ENCODE data around the gene TADA2B.
"Not testable (repeated sequence)": the region's sequence is repeated elsewhere in the genome, so short reads cannot be mapped to it uniquely, and the experiment has no call there.

The TADA2B gene

DNA sequence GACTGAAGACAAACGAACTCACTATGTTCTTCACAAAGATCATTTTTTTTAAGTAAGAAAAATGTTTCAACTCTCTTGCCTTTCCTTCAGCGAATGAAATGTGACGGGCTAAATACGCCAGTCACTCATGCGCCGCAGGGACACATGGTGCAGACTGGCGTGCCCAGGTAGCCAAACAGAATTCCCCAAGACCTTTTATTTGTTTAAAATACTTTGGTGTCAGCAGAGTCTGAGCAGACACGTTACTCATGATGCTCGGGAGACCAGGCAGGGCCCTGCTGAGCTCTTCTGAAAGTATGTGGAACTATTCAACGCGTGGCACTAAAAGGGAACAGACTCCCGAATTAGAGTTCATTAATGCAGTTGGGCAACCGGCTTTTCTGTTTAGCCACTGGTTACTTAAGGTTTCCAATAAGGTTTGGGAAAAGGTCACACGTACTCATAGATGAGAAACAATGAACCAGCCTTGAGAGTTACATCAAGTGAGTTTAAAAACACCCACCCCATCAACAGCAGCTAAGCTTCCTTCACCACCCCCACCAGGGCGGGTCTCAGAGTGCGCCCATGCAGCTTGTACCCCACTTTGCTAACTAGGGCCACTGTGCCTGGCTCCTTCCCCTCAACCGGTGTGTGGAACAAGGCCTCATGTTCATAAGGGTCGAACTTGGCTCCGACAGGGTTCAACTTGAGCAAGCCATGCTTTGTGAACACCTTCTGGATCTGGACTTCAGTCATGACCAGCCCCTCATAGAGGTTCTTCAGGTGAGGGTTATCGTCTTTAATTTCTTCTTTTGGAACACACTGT, 17.4 kb downstream of the TADA2B start:
- no peak for DNase-seq

DNA sequence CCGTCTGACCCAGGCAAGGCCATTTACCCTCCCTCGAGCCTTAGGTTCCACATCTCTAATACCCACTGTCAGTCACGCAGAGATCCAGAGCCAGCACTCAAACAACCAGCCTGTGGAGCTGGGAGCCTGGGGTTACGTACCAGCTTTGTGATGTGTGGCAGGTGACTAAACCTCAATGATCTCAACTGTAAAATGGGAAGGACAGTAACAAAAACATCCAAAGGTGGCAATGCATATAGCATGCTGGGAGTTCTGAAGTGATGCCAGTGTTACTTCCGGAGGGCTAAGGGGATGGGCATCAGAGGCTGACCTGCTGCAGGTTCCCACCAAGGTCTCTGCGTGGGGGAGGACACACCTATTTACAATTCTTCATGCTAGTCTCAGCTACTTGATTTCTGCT, 18.6 kb downstream of the TADA2B start:
- no peak for DNase-seq

DNA sequence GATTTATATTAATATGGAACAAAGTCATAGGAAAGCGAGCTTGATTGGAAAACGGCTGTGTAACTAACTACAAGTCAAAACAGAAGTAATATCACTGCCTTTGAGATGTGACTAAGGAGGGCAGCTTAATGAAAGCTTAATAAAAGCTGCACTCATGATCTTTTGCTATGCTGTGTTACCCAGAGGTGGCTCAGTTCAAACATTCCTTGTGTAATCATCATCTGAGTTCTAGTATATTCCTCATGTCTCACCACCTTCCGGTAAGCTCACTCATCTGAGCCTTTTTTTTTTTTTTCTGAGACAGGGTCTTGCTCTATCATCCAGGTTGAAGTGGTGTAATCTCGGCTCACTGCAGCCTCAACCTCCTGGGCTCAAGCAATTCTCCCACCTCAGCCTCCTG, 19.6 kb downstream of the TADA2B start:
- DNase-seq: no peak

DNA sequence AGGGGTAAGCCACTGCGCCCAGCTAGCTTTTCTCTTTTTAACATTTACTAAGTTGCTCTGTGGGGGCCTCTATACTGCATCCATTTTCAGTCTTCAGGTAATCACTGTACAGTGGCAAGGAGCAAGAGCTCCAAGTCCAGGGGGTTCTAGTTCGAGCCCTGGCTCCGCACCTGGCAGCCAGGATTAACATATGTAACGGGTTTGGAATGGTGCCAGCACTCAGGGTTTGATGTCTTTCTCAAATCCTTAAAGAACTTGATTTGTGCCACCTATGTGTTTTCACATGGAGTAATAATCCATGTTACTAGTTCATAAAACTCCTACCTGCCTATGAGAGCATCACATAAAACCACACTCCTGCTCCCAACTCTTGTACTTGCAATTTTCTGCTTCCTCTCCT, 20.2 kb downstream of the TADA2B start:
- no peak for DNase-seq

DNA sequence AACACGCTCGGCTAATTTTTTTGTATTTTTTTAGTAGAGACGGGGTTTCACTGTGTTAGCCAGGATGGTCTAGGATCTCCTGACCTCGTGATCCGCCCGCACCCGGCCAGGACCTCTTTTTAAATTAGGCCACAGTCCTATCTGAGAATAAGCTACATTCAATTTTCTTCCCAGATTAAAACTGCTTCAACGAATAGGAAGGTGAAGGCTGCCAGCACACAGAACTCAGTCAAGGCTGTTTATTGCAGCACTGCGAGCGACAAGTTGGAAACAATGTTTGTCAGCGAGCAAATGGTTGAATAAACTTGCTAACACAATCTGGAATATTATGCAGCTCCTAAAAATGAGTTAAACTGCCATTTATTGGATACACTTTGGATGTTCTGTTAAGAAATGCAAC, 22.8 kb downstream of the TADA2B start:
- DNase-seq: no peak

DNA sequence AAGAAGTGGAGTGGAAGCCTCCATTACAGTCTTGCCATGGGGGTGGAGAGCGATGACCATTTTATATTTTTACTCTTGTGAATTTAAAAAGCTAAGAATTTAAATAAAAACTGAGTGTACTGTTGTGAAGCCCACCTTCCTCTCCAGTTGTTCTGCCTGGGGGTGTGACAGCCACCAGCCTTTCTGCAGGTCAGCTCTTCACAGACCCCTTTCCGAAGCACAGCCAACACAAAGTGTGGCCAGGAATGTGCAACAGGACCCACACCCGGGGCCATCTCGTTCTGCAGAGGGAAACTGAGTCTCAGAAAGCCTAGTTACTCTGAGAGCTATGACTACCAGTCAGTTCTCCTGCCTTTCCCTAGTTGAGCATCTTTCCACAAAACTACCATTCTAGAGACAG, 23.3 kb downstream of the TADA2B start:
- no peak for DNase-seq

DNA sequence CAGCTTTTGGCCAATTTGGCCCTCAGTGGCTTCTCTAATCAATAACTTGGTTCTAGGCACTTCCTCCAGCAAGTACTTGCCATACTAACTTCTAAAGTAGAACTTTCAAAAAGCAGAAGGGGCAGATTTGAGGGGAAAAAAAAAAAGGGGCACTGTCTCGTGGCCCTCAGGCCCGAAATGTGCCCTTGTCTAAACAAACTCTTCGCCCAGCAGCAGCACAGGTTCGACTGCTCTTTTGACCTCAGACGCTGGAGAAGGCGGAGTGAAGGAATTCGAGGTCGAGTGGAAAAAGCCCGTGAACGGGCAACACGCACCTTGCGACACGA, 23.9 kb downstream of the TADA2B start:
- DNase-seq: no peak

DNA sequence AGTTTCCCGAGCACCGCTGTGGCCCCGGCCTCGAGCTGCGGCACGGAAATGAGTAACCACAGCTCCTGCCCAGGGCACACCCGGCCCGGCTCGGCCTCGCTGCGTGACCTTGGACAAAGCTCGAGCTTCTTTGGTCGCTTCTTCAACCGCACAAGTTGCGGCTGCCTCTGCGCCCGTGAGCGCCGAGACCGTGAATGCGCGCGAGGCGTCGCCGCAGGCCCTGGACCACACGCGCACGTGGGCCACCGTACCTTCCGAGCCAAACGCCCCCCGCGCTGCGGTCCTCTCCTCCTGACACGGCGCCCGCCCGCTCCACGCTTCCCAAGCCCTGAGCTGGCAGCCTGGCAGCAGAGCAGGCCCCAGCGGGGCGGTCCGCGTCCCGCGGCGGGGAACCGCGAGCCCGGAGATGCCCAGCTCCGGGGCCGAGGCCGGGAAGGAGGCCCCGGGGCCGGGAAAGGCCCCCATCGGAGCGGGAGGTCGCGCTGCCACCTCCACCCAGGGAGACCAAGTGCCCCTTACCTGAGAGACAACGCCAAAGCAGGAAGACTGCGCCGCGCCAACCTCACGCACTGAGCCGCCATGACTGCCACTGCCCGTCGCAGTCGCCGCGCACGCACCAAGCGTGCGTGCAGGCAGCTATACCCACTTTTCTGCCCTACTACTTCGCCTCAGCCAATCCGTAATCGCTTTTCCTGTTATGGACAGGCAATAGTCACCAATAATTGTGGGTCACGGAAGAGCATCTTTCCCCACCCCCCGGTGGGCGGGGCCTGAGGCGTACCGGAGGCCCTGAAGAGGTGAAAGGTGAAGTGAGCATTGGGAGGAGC, 24.5 kb downstream of the TADA2B start, which contains the start of gene GRPEL1:
TSS of gene GRPEL1 (minus strand) at position 613 of the 827 bp plus-strand sequence. CDS start at position 581, 32 bp downstream.
- peak; percentile 95 for DNase-seq

DNA sequence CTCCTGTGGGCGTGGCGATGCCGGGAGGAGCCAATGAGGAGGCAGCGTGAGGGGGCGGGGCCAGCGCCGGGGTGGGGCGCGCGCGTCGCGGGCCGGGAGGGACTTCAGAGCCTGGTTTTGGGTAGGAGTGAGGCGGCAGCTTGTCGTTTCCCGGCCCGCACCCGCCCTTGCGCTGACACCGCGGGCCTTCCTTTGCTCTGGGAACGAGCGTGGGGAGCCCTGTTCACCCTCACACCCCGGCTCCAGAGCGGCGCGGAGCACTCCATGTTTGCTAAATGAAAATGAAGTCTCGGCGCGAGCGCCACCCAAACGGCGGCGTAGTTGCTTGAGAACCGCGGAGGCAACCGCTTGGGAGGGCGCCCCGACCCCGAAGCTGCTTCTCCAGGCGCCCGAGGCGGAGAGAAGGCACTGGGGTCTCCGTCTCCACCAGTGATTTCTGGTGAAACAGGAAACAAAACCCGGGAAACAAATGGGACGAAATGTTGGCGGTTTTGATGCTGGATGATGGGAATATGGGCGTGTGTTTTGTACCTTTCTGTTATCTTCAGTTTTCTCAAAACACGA, 25.2 kb downstream of the TADA2B start:
- DNase-seq: no peak

DNA sequence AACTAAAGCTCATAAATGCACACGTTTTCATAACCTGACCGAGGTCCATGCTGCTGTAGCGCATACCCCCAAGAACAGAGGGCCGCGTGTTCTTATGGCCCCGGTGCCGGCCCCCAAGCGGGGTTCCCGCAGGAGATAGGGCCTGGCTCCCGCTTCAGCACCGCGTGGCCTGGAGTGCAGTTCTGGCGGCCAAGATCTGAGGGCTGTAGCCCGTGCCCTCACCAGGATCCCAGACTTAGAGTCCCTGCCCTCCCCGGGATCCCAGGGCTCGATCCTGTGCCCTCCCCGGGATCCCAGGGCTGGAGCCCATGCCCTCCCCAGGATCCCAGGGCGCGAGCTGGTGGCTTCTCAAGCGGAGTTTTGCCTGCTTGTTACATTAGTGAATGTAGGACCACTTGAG, 25.7 kb downstream of the TADA2B start:
- DNase-seq: no peak

DNA sequence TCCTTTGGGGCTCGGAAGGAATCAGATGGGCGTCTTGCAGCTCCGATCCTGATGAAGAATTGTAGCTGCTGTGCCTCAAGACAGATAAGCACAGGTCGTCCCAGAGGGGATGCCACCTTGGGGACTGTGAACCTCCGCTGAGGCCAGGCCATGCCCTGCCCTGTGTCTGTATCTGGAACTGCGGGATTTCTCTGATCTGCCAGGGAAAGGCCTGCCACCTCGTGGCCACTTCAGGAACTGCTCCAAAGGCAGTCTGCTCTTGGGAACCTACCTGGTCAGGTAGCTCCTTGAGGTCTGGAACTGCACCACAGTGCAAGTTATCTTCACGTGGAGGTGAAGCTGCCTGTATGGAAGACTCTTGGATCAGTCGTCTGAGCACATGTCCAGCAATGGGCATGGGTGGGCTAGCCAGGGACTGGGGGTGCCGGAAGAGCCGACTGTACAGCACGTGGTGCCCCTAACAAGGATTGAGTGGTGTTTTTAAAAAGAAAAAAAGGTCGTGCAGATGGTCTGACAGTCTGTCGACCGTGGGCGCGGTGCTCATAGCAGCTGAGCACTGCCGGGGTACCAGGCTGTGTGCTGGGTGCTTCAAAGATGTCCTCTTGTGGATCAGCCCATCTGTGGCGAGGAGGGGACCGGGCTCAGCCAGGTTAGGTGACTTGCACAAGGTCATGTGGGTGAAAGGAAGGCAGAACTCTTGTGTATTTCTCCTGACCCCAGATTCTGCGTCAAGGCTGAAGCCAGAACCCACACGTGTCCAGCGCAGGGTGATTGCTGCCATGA, 27.7 kb downstream of the TADA2B start:
- DNase-seq: no peak

DNA sequence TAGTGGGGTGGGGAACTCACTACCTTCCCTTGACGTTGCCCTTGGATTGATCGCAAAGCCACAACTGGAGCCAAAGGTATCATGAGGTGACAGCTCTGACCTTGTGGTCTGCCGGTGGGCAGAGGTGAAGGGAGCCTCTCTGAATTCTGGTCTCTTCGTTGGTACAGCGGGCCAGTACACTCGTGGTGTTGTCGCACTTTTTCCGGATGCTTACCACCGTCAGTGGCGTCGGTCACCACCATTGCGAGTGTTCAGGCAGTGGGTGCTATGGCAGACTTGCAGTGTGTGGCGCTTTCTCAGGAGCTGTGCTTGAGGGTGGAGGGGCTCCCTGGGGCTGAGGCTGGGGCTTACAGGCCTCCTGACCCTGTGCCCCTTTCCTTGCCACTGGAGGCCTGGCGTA, 29.9 kb downstream of the TADA2B start:
- no peak for DNase-seq

DNA sequence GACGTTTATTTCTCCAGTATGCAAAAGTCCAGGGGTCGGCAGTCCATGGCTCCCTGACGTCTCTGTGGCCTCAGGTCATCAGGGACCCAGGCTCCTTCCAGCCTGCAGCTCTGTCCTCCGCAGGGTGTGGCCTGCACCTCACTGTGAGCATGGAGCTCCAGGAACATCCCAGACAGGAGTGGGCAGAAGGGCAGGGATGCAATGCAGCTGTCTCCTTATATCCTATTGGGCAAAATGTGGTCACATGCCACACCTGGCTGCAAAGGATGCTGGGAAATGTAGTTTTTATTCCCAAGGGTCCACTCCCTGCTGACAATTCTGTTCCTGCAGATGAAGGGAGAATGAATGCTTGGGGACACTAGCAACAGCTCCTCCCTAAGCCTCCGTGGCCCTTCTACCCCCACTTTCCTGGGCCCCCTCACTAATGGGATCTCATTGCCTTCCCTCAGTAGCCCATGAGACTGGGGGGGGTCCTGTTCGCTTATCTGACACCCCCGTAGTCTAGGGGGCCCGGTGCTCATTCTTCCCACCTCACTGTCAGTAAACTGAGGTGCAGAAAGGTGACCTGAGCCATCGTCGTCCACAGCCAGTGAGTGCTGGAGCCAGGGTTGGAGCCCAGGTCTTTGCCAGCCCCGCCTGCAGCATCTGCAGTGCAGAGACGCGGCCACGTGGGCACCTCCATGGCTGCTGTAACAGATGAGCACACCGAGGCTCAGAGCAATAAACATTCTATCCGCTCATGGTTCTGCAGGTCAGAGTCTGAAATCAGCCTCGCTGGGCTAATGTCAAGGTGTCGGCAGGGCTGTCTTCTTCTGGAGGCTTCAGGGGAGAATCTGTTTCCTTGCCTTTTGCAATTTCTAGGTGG, 30.6 kb downstream of the TADA2B start:
- no peak for DNase-seq

DNA sequence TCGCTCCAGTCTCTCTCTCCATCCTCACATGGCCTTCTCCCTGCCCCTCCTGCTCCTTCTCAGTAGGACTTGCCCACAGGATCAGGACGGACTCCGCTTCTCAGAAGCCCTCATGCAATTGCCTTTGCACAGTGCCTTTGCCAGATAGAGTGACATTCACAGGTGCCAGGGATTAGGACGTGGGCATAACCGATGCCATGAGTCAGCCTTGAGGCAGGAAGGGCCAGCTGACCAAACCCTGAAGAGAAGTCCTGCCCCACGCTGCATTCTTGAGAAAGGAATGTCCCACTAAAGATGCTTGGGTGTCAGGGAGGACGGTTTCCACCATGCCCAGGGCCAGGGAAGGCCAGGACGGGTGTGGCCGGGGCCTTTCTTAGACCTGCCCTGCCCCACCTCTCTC, 31.3 kb downstream of the TADA2B start:
- DNase-seq: no peak

DNA sequence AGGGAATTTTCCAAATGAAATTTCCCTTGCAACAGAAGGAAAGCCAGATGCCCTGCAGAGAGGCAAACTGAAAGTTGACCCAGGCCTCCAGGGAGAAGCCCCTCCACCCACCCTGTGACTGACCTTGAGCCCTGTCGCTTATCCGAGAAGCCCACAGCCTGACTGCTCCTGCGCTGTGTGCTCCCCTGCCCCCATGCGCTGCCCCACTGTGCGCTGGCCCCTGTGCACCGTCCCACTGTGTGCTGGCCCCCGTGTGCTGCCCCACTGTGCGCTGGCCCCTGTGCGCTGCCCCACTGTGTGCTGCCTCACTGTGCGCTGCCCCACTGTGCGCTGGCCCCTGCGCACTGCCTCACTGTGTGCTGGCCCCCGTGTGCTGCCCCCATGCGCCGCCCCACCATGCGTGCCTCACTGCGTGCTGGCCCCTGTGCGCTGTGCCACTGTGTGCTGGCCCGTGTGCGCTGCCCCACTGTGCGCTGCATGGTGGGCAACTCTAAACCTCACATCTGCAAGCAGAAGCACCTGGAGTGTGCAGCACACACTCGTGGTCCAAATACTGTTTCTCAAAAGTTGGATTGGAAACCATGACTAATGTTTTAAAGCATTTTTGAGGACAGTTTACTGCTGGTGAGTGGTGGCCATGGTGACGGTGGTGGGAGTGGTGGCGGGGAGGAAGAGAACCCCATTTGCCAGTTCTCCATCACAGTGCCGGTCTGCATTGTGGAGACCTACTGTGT, 33.0 kb downstream of the TADA2B start:
- DNase-seq: no peak

DNA sequence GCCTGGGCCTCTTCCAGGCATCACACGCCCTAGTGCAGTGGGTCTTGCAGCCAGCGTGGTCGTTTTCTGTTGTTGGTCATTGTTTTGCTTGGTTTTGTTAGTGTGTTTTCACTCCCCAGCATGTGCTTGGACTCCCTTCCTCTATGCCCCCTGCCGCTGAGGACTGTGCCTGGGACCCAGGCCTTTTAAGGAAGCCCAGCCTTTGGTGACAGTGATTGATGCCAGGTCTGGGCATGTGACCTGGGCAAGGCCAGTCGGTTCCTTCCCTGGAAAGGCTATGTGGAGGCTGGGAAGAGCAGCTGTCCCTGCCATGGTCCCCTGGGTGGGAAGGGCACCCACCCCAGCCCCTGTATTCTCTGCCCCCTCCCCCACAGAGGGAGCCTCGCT, 33.5 kb downstream of the TADA2B start:
- no peak for DNase-seq

DNA sequence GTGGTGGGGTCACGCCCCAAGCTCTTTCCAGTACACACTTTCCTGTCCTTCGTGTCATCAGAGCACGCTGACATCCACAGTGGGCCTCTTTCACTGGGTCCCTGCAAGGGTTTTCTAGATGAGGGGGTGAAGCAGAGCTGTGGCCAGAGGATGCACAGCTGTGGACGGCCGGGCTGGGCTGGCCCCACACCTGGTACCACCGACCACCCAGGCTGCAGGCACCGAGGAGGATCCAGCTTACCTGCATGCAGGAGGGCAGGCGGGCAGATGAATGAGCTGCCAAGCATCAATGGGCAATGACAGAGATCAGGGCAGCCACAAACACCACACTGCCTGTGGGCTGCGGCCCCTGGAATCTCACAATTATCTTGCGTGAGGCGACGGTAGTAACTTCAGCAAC, 34.2 kb downstream of the TADA2B start:
- no peak for DNase-seq

DNA sequence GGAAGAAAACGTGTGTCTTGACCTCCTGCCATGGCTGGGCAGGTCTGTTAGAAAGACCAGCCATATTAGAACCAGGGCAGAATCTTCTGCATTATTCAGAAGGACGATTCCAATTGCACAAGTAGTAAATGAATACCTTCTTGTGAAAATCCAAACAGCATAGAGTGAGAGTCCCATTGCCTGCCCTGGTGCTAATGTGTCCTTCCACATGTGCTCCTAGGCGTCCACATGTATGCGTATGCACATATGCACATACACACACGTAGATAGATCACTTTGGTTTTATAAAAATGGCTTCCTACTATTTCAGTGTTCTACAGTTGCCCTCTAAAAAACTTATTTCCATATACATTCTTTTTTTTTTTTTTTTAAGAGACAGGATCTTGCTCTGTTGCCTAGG, 34.9 kb downstream of the TADA2B start:
- no peak for DNase-seq

DNA sequence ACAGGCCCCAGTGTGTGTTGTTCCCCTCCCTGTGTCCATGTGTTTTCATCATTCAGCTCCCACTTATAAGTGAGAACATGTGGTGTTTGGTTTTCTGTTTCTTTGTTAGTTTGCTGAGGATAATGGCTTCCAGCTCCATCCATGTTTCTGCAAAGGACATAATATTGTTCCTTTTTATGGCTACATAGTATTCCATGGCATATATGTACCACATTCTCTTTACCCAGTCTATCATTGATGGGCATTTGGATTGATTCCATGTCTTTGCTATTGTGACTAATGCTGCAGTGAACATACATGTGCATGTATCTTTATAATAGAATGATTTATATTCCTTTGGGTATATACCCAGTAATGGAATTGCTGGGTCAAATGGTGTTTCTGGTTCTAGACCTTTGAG, 36.3 kb downstream of the TADA2B start:
- DNase-seq: not testable (repeated sequence)

DNA sequence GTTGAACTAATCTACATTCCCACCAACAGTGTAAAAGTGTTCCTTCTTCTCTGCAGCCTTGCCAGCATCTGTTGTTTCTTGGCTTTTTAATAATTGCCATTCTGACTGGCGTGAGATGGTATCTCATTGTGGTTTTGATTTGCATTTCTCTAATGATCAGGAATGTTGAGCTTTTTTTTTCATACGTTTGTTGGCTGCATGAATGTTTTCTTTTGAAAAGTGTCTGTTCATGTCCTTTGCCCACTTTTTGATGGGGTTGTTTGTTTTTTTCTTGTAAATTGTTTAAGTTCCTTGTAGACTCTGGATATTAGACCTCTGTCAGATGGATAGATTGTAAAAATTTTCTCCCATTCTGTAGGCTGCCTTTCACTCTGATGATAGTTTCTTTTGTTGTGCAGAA, 36.7 kb downstream of the TADA2B start:
- DNase-seq: not testable (repeated sequence)

Measured in NCI-H446 treated with DMSO at 0.1 percent for 48 hours (cell line).